MM.1S (cell line): ENCODE measurements around the gene PTPRK.

ENCODE experiments used
- DNase-seq: peaks from one replicate; pipeline ENCODE4 v3.0.0-alpha.2; 2015
- H2AFZ ChIP-seq: fragments of 300-600 bp; sonication (generic); 2 replicates; pipeline ENCODE4 v1.6.0; 2016; ENCODE audit warnings: antibody characterized with exemption, low read length
- H3F3A ChIP-seq: fragments of 300-600 bp; sonication (generic); 2 replicates; pipeline ENCODE4 v1.6.1; 2016; ENCODE audit warnings: mild to moderate bottlenecking, antibody characterized with exemption, low read length, moderate library complexity, mixed read lengths; ENCODE audit not compliant: insufficient read depth
- H3K27ac ChIP-seq: fragments of 300-600 bp; sonication (generic); 2 replicates; pipeline ENCODE4 v1.5.1; 2016; ENCODE audit warnings: mild to moderate bottlenecking, low read length
- H3K27me3 ChIP-seq: fragments of 300-600 bp; sonication (generic); replicated peaks from 2 replicates; pipeline ENCODE4 v1.6.0; 2016; ENCODE audit warnings: low read length; ENCODE audit not compliant: insufficient read depth
- H3K36me3 ChIP-seq: fragments of 300-600 bp; sonication (generic); replicated peaks from 2 replicates; pipeline ENCODE4 v1.6.1; 2016; ENCODE audit warnings: mild to moderate bottlenecking, low read length, mixed read lengths; ENCODE audit not compliant: insufficient read depth
- H3K4me1 ChIP-seq: fragments of 300-600 bp; sonication (generic); 2 replicates; pipeline ENCODE4 v1.6.1; 2016; ENCODE audit warnings: low read length, mixed read lengths
- H3K4me2 ChIP-seq: fragments of 300-600 bp; sonication (generic); 2 replicates; pipeline ENCODE4 v1.6.0; 2016; ENCODE audit warnings: low read depth, low read length
- H3K4me3 ChIP-seq: fragments of 300-600 bp; sonication (generic); 2 replicates; pipeline ENCODE4 v1.5.1; 2016; ENCODE audit warnings: low read length, mixed read lengths
- H3K79me2 ChIP-seq: fragments of 300-600 bp; sonication (generic); 2 replicates; pipeline ENCODE4 v1.6.1; 2016; ENCODE audit warnings: mixed run types, low read length, mixed read lengths
- H3K9ac ChIP-seq: fragments of 300-600 bp; sonication (generic); 2 replicates; pipeline ENCODE4 v1.6.1; 2016; ENCODE audit warnings: low read length, mixed read lengths
- H3K9me2 ChIP-seq: fragments of 300-600 bp; sonication (generic); replicated peaks from 2 replicates; pipeline ENCODE4 v1.6.1; 2016; ENCODE audit warnings: mild to moderate bottlenecking, low read length, mixed read lengths; ENCODE audit not compliant: insufficient read depth
- H3K9me3 ChIP-seq: fragments of 300-600 bp; sonication (generic); replicated peaks from 2 replicates; pipeline ENCODE4 v1.6.1; 2016; ENCODE audit warnings: mild to moderate bottlenecking, low read length, mixed read lengths; ENCODE audit not compliant: insufficient read depth
- H4K20me1 ChIP-seq: fragments of 300-600 bp; sonication (generic); 2 replicates; pipeline ENCODE4 v1.6.1; 2016; ENCODE audit warnings: mild to moderate bottlenecking, low read length, moderate library complexity, mixed read lengths; ENCODE audit not compliant: insufficient read depth
- EZH2 ChIP-seq: fragments of 300-600 bp; sonication (generic); optimal IDR thresholded peaks from 2 replicates; pipeline ENCODE3; 2017; ENCODE audit warnings: low read depth, mild to moderate bottlenecking, antibody characterized with exemption, low read length, mixed read lengths
- EZH2phosphoT487 ChIP-seq: fragments of 300-600 bp; sonication (generic); IDR thresholded peaks from 2 replicates; pipeline ENCODE4 v1.6.1; 2018; ENCODE audit warnings: antibody characterized with exemption, low read length
- TF ChIP-seq, protein P1 (sequence below): fragments of 300-600 bp; sonication (generic); IDR thresholded peaks from 2 replicates; pipeline ENCODE4 v1.5.1; 2016; ENCODE audit warnings: antibody characterized with exemption, low read length, mixed read lengths

PTPRK gene

DNA sequence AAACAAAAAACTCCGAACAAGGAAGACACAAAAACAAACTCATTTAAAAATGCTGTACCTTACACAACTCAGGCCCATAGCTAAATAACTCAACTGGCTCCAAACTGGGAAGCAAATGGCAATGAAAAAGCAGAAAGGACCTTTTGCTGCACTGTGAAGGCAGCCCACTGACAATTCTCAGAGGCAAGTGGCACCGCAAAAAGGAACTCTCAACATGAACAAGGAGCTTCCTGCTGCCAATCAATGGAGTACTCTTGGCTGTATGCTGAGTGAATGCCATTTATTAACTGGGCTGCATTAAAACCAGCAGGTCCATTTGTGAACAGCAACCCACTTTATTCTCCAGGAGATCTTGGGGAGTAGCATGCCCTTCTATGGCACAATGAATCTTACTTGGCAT lies 209.9 kb downstream of the PTPRK start:
- no peaks in the 10 kb centered on the region for H3K9me2 ChIP-seq
- DNase-seq: no peak
- no peak overlapping the region for H3K9ac ChIP-seq
- H3K27me3 ChIP-seq: no peaks in the 10 kb centered on the region
- H3K4me3 ChIP-seq: no peak overlapping the region
- H3K79me2 ChIP-seq: no peaks in the 10 kb centered on the region
- no peak overlapping the region for H3K27ac ChIP-seq
- TF ChIP-seq EZH2 (no peak), EZH2phosphoT487 (no peak)
- TF ChIP-seq, protein P1, sequence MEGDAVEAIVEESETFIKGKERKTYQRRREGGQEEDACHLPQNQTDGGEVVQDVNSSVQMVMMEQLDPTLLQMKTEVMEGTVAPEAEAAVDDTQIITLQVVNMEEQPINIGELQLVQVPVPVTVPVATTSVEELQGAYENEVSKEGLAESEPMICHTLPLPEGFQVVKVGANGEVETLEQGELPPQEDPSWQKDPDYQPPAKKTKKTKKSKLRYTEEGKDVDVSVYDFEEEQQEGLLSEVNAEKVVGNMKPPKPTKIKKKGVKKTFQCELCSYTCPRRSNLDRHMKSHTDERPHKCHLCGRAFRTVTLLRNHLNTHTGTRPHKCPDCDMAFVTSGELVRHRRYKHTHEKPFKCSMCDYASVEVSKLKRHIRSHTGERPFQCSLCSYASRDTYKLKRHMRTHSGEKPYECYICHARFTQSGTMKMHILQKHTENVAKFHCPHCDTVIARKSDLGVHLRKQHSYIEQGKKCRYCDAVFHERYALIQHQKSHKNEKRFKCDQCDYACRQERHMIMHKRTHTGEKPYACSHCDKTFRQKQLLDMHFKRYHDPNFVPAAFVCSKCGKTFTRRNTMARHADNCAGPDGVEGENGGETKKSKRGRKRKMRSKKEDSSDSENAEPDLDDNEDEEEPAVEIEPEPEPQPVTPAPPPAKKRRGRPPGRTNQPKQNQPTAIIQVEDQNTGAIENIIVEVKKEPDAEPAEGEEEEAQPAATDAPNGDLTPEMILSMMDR: no peak
- peaks cover 9% of the 10 kb centered on the region for H3K4me1 ChIP-seq
- no peaks in the 10 kb centered on the region for H3F3A ChIP-seq
- no peaks in the 10 kb centered on the region for H4K20me1 ChIP-seq
- H3K4me2 ChIP-seq: no peak overlapping the region
- no peaks in the 10 kb centered on the region for H3K36me3 ChIP-seq
- no peaks in the 10 kb centered on the region for H3K9me3 ChIP-seq
- H2AFZ ChIP-seq: no peak overlapping the region

DNA sequence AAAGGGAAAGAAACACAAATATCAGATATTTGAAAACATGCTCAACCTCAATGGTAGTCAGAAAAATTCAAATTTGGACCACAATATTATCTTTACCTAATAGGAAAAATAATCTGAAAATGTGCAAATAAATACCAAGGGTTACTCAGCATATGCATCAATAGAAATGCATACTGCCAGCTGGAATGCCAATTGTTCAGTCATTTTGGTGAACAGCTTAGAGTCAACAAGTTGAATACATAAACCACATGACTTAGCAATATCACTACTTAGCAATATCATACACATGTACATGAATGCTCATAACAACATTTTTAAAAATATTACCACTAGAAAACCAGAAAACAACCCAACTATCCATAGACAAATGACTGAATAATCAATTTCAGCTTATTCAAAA lies 212.7 kb downstream of the PTPRK start:
- no peaks in the 10 kb centered on the region for H3K27me3 ChIP-seq
- no peaks in the 10 kb centered on the region for H4K20me1 ChIP-seq
- H3K4me2 ChIP-seq: no peak overlapping the region
- no peaks in the 10 kb centered on the region for H3K9me3 ChIP-seq
- no peak overlapping the region for H3K9ac ChIP-seq
- H3K79me2 ChIP-seq: no peaks in the 10 kb centered on the region
- no peaks in the 10 kb centered on the region for H3K9me2 ChIP-seq
- H3K27ac ChIP-seq: no peak overlapping the region
- DNase-seq: no peak
- peaks cover 9% of the 10 kb centered on the region for H3K4me1 ChIP-seq
- no peaks in the 10 kb centered on the region for H3K36me3 ChIP-seq
- TF ChIP-seq, protein P1: no peak
- no peak overlapping the region for H3K4me3 ChIP-seq
- no peak overlapping the region for H2AFZ ChIP-seq
- H3F3A ChIP-seq: no peaks in the 10 kb centered on the region

DNA sequence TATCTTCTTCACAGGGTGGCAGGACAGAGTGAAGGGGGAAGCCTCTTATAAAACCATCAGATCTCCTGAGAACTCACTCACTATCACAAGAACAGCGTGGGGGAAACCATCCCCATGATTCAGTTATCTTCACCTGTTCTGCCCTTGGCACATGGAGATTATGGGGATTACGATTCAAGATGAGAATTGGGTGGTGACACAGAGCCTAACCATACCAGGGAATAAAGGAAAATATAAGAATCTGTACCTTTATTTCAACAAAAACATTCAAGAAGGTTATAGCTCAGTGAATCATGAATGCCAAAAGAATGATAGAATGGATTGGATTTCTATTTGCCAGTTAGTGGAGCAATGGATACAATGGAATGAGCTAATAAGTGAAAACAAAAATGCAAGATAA lies 214.4 kb downstream of the PTPRK start:
- Histone ChIP-seq H3K4me1 (no peaks in the 10 kb centered on the region), H3K9ac (no peak overlapping the region), H3K9me3 (no peaks in the 10 kb centered on the region), H4K20me1 (no peaks in the 10 kb centered on the region), H3K9me2 (no peaks in the 10 kb centered on the region), H3K79me2 (no peaks in the 10 kb centered on the region), H3F3A (no peaks in the 10 kb centered on the region), H3K4me2 (no peak overlapping the region), H3K36me3 (no peaks in the 10 kb centered on the region), H2AFZ (no peak overlapping the region), H3K4me3 (no peak overlapping the region), H3K27ac (no peak overlapping the region), H3K27me3 (no peaks in the 10 kb centered on the region)
- no peak for TF ChIP-seq EZH2
- TF ChIP-seq EZH2phosphoT487: no peak
- TF ChIP-seq, protein P1: no peak
- DNase-seq: no peak
